K562 (cell line): Measurements from ENCODE around the gene UTP15. TPM values are rescaled to one million over a fixed set of nuclear protein-coding genes. Genes with fewer than 3 reads are reported as not detected.

Experiments
- ATAC-seq: fragments of 200-7000 bp; cut with Tn5 transposase; 3 replicates; pipeline ENCODE4 v1.9.1; 2020; ENCODE audit warnings: moderate library complexity
- BruUV-seq: library from RNA; stranded (reverse); fragments of 400-500 nt; replicated peaks from 2 replicates; lab custom pipeline; 2021; lab: Mats Ljungman, UMichigan
- CTCF ChIA-PET: fragments of 300-600 bp; formaldehyde crosslinking; extraction: SDS; loops from one replicate; lab custom pipeline; 2021; ENCODE audit warnings: low intra/inter-chr PET ratio; lab: Yijun Ruan, JAX
- POLR2A ChIA-PET: fragments of 300-600, 350-650 bp; sonication (Branson Sonifier 250); formaldehyde crosslinking; extraction: SDS; loops from one replicate; lab custom pipeline; 2021; ENCODE audit warnings: antibody characterized with exemption, inconsistent platforms; lab: Yijun Ruan, JAX
- DNase-seq, 4 experiments: peaks; one replicate each; pipeline versions ENCODE4 v3.0.0 to v3.0.0-alpha.2; 2011 to 2018; ENCODE audit warnings: low spot score in 3 of 4, mixed read lengths in 3 of 4; ENCODE audit errors: extremely low read depth in 1 of 4
- FAIRE-seq: peaks from 2 replicates; lab custom pipeline; 2011; peaks lifted over from hg19 to GRCh38; lab: Jason Lieb, UNC
- H2AFZ ChIP-seq: 2 replicates; pipeline ENCODE4 v1.6.0; 2011; ENCODE audit warnings: low read depth, low read length, control low read depth, inconsistent platforms
- H3K27ac ChIP-seq: fragments of 200-600 bp; 3 replicates; pipeline ENCODE4 v1.8.0; 2011; ENCODE audit warnings: low read depth, mild to moderate bottlenecking, control low read depth, inconsistent platforms, low read length, moderate library complexity, mixed read lengths; ENCODE audit errors: extremely low read depth
- H3K27me3 ChIP-seq, 2 experiments: fragments of 300-600 bp in 1 of 2; 2 replicates in 1 of 2; 3 replicates in 1 of 2; pipeline versions ENCODE4 v1.6.0 to v1.8.0; 2011; ENCODE audit warnings: inconsistent platforms in 2 of 2, low read length in 2 of 2, mild to moderate bottlenecking in 1 of 2, mixed read lengths in 1 of 2, moderate library complexity in 1 of 2; ENCODE audit not compliant: control insufficient read depth in 2 of 2, insufficient read depth in 2 of 2
- H3K36me3 ChIP-seq: fragments of 300-600 bp; 3 replicates; pipeline ENCODE4 v1.8.0; 2011; ENCODE audit warnings: mild to moderate bottlenecking, low read length, inconsistent platforms; ENCODE audit not compliant: control insufficient read depth, insufficient read depth
- H3K4me1 ChIP-seq, 2 experiments: fragments of 200-600 bp in 1 of 2; replicated peaks in 1 of 2; 2 replicates in 1 of 2; 3 replicates in 1 of 2; pipeline versions ENCODE4 v1.5.1 to v1.8.0; 2011; ENCODE audit warnings: inconsistent platforms in 2 of 2, low read length in 2 of 2, mild to moderate bottlenecking in 1 of 2, mixed read lengths in 1 of 2, moderate library complexity in 1 of 2; ENCODE audit not compliant: control insufficient read depth in 2 of 2, insufficient read depth in 2 of 2
- H3K4me2 ChIP-seq: 2 replicates; pipeline ENCODE4 v1.6.1; 2011; ENCODE audit warnings: low read length, control low read depth, inconsistent platforms, mixed read lengths; ENCODE audit not compliant: insufficient read depth
- H3K4me3 ChIP-seq: fragments of 200-600 bp; sonication (generic), shearing (Covaris generic); 2 replicates; pipeline ENCODE4 v1.5.1; 2016; ENCODE audit warnings: control low read depth, inconsistent platforms
- H3K79me2 ChIP-seq: fragments of 200-600 bp; 3 replicates; pipeline ENCODE4 v1.8.0; 2011; ENCODE audit warnings: low read length, inconsistent platforms; ENCODE audit not compliant: control insufficient read depth, insufficient read depth
- H3K9ac ChIP-seq, 2 experiments: 2 replicates each; pipeline versions ENCODE4 v1.6.0 to v1.6.1; 2011; ENCODE audit warnings: low read depth in 2 of 2, low read length in 2 of 2, control low read depth in 1 of 2, inconsistent platforms in 1 of 2, mild to moderate bottlenecking in 1 of 2, mixed read lengths in 1 of 2; ENCODE audit not compliant: insufficient read depth in 1 of 2
- H3K9me1 ChIP-seq: one replicate; pipeline ENCODE4 v1.6.0; 2011; ENCODE audit warnings: inconsistent platforms, mild to moderate bottlenecking, low read length, moderate library complexity; ENCODE audit not compliant: control insufficient read depth, insufficient read depth
- H3K9me3 ChIP-seq: replicated peaks from 2 replicates; pipeline ENCODE4 v1.5.1; 2011; ENCODE audit warnings: low read depth, low read length, inconsistent platforms; ENCODE audit not compliant: control insufficient read depth, insufficient read depth
- H4K20me1 ChIP-seq: replicated peaks from 2 replicates; pipeline ENCODE4 v1.6.1; 2011; ENCODE audit warnings: low read length, inconsistent platforms, mixed read lengths; ENCODE audit not compliant: control insufficient read depth, insufficient read depth
- CREM ChIP-seq: IDR thresholded peaks from 2 replicates; pipeline ENCODE4 v1.6.1; 2014; ENCODE audit warnings: antibody characterized with exemption, low read depth
- MGA ChIP-seq: fragments of 450-650 bp; IDR thresholded peaks from 2 replicates; pipeline ENCODE4 v1.6.1; 2016; ENCODE audit warnings: mild to moderate bottlenecking, moderate library complexity
- NBN ChIP-seq: fragments of 450-650 bp; IDR thresholded peaks from 2 replicates; pipeline ENCODE4 v1.6.1; 2016; ENCODE audit warnings: low read depth, mild to moderate bottlenecking
- SIN3B ChIP-seq: fragments of 450-650 bp; IDR thresholded peaks from 2 replicates; pipeline ENCODE4 v1.6.1; 2017; ENCODE audit warnings: low read depth, mild to moderate bottlenecking, moderate library complexity
- U2AF2 ChIP-seq: fragments of 200-400 bp; formaldehyde crosslinking; optimal IDR thresholded peaks from 2 replicates; pipeline ENCODE3; 2017; ENCODE audit warnings: low read depth, mild to moderate bottlenecking, low read length
- ZFP1 ChIP-seq: fragments of 450-650 bp; formaldehyde crosslinking; IDR thresholded peaks from 2 replicates; pipeline ENCODE4 v1.4.0; 2020; ENCODE audit warnings: mild to moderate bottlenecking, mixed read lengths
- ZNF239 ChIP-seq: fragments of 250-450 bp; sonication (Bioruptor Pico); IDR thresholded peaks from 2 replicates; pipeline ENCODE4 v1.4.0; 2020; ENCODE audit warnings: mild to moderate bottlenecking
- ZNF24 ChIP-seq: fragments of 450-650 bp; IDR thresholded peaks from 2 replicates; pipeline ENCODE4 v1.6.1; 2016
- ZNF408 ChIP-seq: fragments of 250-450 bp; sonication (Bioruptor Pico); IDR thresholded peaks from 2 replicates; pipeline ENCODE4 v1.4.0; 2020; ENCODE audit warnings: low read depth, mild to moderate bottlenecking, moderate library complexity
- ZNF740 ChIP-seq, 3 experiments: fragments of 200-800 bp in 1 of 3; sonication (Bioruptor generic) in 1 of 3; sonication (generic) in 1 of 3; formaldehyde crosslinking in 1 of 3; IDR thresholded peaks; 2 replicates each; pipeline versions ENCODE4 v1.6.1 to v1.8.0; 2016 to 2022; ENCODE audit warnings: mild to moderate bottlenecking in 2 of 3, missing compliant biosample characterization in 2 of 3, missing genetic modification characterization in 2 of 3, missing genetic modification reagents in 1 of 3
- WGBS: fragments of 100-300 bp; shearing (Covaris generic); methylation state at CpG from one replicate; pipeline ENCODE4 v1.1.6; 2016; ENCODE audit warnings: low coverage, mixed read lengths; ENCODE audit not compliant: insufficient coverage; ENCODE audit errors: missing lambda C conversion rate; 5-methylcytosine and 5-hydroxymethylcytosine counted together
- in situ Hi-C: fragments of 300-500 bp; cut with MboI; formaldehyde crosslinking; loops from 4 replicates; pipeline ENCODE4 v1.15.0; 2018; ENCODE audit warnings: inconsistent platforms, mixed read lengths
- intact Hi-C: fragments of 100-400 bp; cut with micrococcal nuclease; formaldehyde crosslinking; loops from 2 replicates; pipeline ENCODE4 v1.14.2; 2022
- polyA plus RNA-seq, 8 experiments: library from polyadenylated mRNA; depleted of rRNA in 4 of 8; stranded (reverse) in 5 of 8; unstranded in 3 of 8; fragments of >200 nt; fragmentation: Nextera tagmentation in 2 of 8; fragmentation: Illumina TruSeq in 1 of 8; extraction: Ambion mirVana in 2 of 8; extraction: Trizol in 1 of 8; gene quantifications; 2 replicates each; pipeline versions ENCODE4 v1.2.1 to v1.2.3, GENCODE V29; 2011 to 2014; ENCODE audit warnings: inconsistent platforms in 1 of 8, missing spikeins in 1 of 8
- total RNA-seq, 7 experiments: library from RNA; depleted of rRNA in 6 of 7; stranded (reverse); fragments of >200 nt in 6 of 7; fragmentation: Illumina TruSeq in 2 of 7; extraction: Trizol in 2 of 7; gene quantifications; 2 replicates each; pipeline versions ENCODE4 v1.2.1 to v1.2.3, GENCODE V29; 2011 to 2021; ENCODE audit warnings: low replicate concordance in 1 of 7

The UTP15 gene
- total and polyA plus RNA-seq, 9 of the 15 experiments (the other 6 are each of a cell fraction or from before 2014, with no cell fraction given) = 28.1 to 49.3 (median 37.0) TPM

- no peaks in the 10 kb centered on the region for H3K9me3 ChIP-seq
- 0% methylated on average over 9 of the region's 9 CpGs for WGBS
- no peaks in the 10 kb centered on the region for H3K9me1 ChIP-seq
- no peak for TF ChIP-seq NBN
- TF ChIP-seq ZNF239 (CRISPR knock-in tag) = no peak
- TF ChIP-seq ZFP1 (CRISPR knock-in tag) = no peak
- no peak for TF ChIP-seq ZNF740 (CRISPR knock-in tag; IDR thresholded peaks at IDR 0.05)
- TF ChIP-seq ZNF740 (tag; IDR thresholded peaks at IDR 0.05) = no peak
- TF ChIP-seq SIN3B = no peak
- TF ChIP-seq ZNF408 (CRISPR knock-in tag) = no peak
- TF ChIP-seq CREM = no peak
- no peak for TF ChIP-seq ZNF24
- TF ChIP-seq MGA = 0 out of 2 replicates have a peak, but pooled peaks have one; percentile 19
- TF ChIP-seq U2AF2 = no peak
These were observed 868 bp upstream of the UTP15 start for GRCh38 chr5:73564675-73565074.

More at GRCh38 chr5:73564675-73565074, 868 bp upstream of the UTP15 start:
- no peaks in the 10 kb centered on the region for H4K20me1 ChIP-seq
- CTCF ChIA-PET = interaction anchor here (1.1 kb wide), 1 partner anchor 45 kb away, joined by 3 read pairs; no protein-coding TSS in a partner anchor
- H3K27me3 ChIP-seq = no peaks in the 10 kb centered on the region
- peak overlapping the region; percentile 90 to 96 for H3K9ac ChIP-seq
- peak overlapping the region; percentile 98 for H2AFZ ChIP-seq
- H3K4me1 ChIP-seq = peaks cover 0 to 3% of the 10 kb centered on the region in 2 experiments; a peak in 2 of 5 replicates
- H3K27ac ChIP-seq = peak overlapping the region; percentile 78
- BruUV-seq = no TSS peak
- FAIRE-seq (peak; percentile 60), DNase-seq (peak in 3 of 4 experiments; percentile 21 to 60 (median 48)), ATAC-seq (peak; percentile 65)
- H3K79me2 ChIP-seq = peaks cover 67% of the 10 kb centered on the region
- POLR2A ChIA-PET = interaction anchor here (0.7 to 1.3 kb wide), 2 partner anchors 23 to 1437 kb away, joined by 3 to 4 read pairs; no protein-coding TSS in a partner anchor
- H3K4me2 ChIP-seq = peak overlapping the region; percentile 95
- intact Hi-C loops = no loop called here
- H3K4me3 ChIP-seq = peak overlapping the region; percentile 90
- H3K36me3 ChIP-seq = peaks cover 43% of the 10 kb centered on the region
- in situ Hi-C loops = no loop called here
